K562 treated with DMSO at 1 percent for 48 hours (cell line): ENCODE measurements around the gene NDRG2. TPM values are rescaled to one million over a fixed set of nuclear protein-coding genes. Genes with fewer than 3 reads are reported as not detected.

Experiments
- total RNA-seq: library from RNA; unstranded; fragments of 300-600 nt; gene quantifications from 2 replicates; pipeline ENCODE4 v1.2.3, GENCODE V29; 2022; ENCODE audit warnings: low replicate concordance; ENCODE audit errors: extremely low read depth

Gene NDRG2
- total RNA-seq = not detected in 2 replicates

GRCh38 chr14:21024585-21025370 lies at the start of gene NDRG2:
Gene NDRG2, minus strand, starts transcription at chr14:21025061. Its CDS starts 1,746 bp downstream, at chr14:21023315.

GRCh38 chr14:21070083-21070609 lies 45.3 kb upstream of the NDRG2 start, which contains the start of gene ARHGEF40:
Gene ARHGEF40, plus strand, starts transcription at chr14:21070304. Its CDS starts 93 bp downstream, at chr14:21070397.

DNA sequence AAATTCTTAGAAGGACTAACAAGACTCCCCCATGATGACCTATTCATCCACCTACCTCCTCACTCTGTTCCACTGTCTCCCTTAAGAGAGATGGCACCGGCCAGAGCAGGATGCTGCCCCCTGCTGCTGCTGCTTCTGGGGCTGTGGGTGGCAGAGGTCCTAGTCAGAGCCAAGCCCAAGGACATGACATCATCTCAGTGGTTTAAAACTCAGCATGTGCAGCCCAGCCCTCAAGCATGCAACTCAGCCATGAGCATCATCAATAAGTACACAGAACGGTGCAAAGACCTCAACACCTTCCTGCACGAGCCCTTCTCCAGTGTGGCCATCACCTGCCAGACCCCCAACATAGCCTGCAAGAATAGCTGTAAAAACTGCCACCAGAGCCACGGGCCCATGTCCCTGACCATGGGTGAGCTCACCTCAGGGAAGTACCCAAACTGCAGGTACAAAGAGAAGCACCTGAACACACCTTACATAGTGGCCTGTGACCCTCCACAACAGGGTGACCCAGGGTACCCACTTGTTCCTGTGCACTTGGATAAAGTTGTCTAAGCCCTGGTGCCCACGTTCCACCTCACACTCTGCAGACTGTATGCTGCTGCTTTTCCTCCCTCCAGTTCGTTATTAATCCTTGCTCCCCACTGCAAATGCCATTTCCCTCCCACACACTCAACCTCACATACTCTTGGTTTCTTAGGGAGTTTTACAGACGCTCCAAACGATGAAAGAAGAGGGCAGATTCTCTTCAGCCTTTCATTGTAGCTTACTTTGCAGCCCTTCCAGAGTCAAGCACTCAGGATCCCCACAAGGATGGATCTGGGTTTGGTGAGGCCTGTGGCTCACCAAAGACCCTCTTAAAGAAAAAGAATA lies 33.2 kb upstream of the NDRG2 start, which contains the start of gene RNASE8:
Gene RNASE8, plus strand, starts transcription at position 20 of the 873 bp plus-strand sequence. Its CDS starts 71 bp downstream, at position 91.

GRCh38 chr14:21041676-21042433 lies 17.0 kb upstream of the NDRG2 start, which contains the start of gene RNASE7:
Gene RNASE7, plus strand, starts transcription at chr14:21042362. Its CDS starts 631 bp downstream, at chr14:21042993.

DNA sequence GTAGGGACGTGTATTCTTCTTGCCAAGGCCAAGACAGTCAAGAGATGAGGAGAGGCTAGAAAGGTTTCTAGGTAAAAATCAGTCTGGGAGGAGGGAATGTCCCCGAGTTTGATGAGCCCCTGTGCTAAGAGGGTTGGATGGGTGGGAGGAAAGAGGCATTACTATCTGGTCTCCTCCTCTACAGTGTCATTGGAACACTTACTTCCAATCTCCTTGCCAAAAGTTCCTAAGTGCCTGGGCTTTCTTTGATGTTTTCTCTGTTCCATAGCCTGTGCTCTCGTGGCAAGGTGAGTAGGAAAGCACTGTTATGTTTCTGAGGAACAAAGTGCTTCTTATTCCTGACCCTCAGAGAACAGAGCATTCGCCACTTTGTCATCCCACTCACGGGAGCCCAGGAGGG lies 9.8 kb upstream of the NDRG2 start, which contains the start of gene RNASE13:
Gene RNASE13, minus strand, starts transcription at position 101 of the 400 bp plus-strand sequence. CDS start 519 bp downstream, outside the sequence.

GRCh38 chr14:21029917-21030316 lies 5.1 kb upstream of the NDRG2 start, which contains the start of gene TPPP2:
Gene TPPP2, plus strand, starts transcription at chr14:21030217. Its CDS starts 365 bp downstream, at chr14:21030582.

GRCh38 chr14:20998674-20999366 lies 26.0 kb downstream of the NDRG2 start, which contains the start of gene SLC39A2:
Gene SLC39A2, plus strand, starts transcription at chr14:20999293. Its CDS starts 154 bp downstream, at chr14:20999447.

DNA sequence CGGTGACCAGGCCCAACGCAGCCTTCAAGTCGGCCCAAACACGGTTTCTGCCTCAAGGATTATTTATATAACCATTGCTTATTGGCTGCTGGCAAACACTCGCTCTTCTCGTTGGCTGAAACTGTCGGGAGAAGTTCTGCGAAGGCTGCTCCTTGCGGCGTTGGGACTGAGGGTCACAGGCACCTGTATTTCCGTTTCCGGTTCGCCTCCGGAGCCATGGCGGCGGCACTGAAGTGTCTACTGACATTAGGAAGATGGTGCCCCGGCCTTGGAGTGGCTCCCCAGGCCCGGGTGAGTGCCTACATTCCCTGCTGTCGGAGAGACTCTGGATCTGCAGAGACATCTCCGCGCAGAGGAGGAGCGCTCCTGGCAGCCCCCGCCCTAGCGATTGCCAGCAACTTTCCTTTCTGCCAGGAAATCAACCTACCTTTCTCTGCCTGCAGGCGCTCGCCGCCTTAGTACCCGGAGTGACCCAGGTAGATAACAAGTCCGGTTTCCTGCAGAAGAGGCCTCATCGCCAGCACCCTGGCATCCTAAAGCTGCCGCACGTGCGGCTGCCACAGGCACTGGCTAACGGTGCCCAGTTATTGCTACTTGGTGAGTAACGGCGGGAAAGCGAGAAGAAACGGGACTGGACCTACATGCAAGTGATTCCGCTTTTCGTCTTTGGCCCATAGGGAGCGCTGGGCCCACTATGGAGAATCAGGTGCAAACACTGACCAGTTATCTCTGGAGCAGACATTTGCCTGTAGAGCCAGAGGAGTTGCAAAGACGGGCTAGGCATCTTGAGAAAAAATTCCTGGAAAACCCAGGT lies 34.9 kb downstream of the NDRG2 start, which contains the start of gene METTL17:
Gene METTL17, plus strand, starts transcription at position 194 of the 814 bp plus-strand sequence. Its CDS starts 23 bp downstream, at position 217.

Other genes starting within 250 kb of the NDRG2 start
- gene RNASE6, start 243.8 kb downstream of the NDRG2 start, total RNA-seq = not detected in 2 replicates
- gene RNASE1, start 222.2 kb downstream of the NDRG2 start, total RNA-seq = not detected in 2 replicates
- gene RNASE3, start 133.7 kb downstream of the NDRG2 start, total RNA-seq = not detected in 2 replicates
- not detected in 2 replicates for gene RNASE2, start 69.6 kb downstream of the NDRG2 start, total RNA-seq
- not detected in 2 replicates for gene METTL17, start 35.1 kb downstream of the NDRG2 start, total RNA-seq
- not detected in 2 replicates for gene SLC39A2, start 25.8 kb downstream of the NDRG2 start, total RNA-seq
- not detected in 2 replicates for gene TPPP2, start 5.2 kb upstream of the NDRG2 start, total RNA-seq
- gene RNASE13, start 9.7 kb upstream of the NDRG2 start, total RNA-seq = not detected in 2 replicates
- gene RNASE7, start 17.3 kb upstream of the NDRG2 start, total RNA-seq = not detected in 2 replicates
- gene RNASE8, start 32.8 kb upstream of the NDRG2 start, total RNA-seq = not detected in 2 replicates
- not detected in 2 replicates for gene ARHGEF40, start 45.2 kb upstream of the NDRG2 start, total RNA-seq
- not detected in 2 replicates for gene ZNF219, start 73.6 kb upstream of the NDRG2 start, total RNA-seq
- gene TMEM253, start 76.0 kb upstream of the NDRG2 start, total RNA-seq = not detected in 2 replicates
- not detected in 2 replicates for gene OR5AU1, start 131.0 kb upstream of the NDRG2 start, total RNA-seq
- 1,103 TPM in 1 of 2 replicates, not detected in the other for gene HNRNPC, start 244.4 kb upstream of the NDRG2 start, total RNA-seq